Prostate gland (tissue), 2 donors: Measurements from ENCODE around the gene PCDHB6.

ENCODE experiments used
- POLR2A ChIP-seq: fragments of 450-650 bp; IDR thresholded peaks from one replicate; pipeline ENCODE4 v1.6.1; 2016; ENCODE audit warnings: antibody characterized with exemption, mild to moderate bottlenecking
- TF ChIP-seq, protein P1 (sequence below), 4 experiments: fragments of 200-600 bp in 2 of 4; fragments of 450-650 bp in 2 of 4; sonication (generic) in 2 of 4; IDR thresholded peaks; 1 replicate in 3 of 4; 2 replicates in 1 of 4; pipeline ENCODE4 v1.5.1; 2016 to 2019; ENCODE audit warnings: antibody characterized with exemption in 4 of 4, mild to moderate bottlenecking in 2 of 4, moderate library complexity in 2 of 4

- TF ChIP-seq POLR2A: no peak
- TF ChIP-seq, protein P1, sequence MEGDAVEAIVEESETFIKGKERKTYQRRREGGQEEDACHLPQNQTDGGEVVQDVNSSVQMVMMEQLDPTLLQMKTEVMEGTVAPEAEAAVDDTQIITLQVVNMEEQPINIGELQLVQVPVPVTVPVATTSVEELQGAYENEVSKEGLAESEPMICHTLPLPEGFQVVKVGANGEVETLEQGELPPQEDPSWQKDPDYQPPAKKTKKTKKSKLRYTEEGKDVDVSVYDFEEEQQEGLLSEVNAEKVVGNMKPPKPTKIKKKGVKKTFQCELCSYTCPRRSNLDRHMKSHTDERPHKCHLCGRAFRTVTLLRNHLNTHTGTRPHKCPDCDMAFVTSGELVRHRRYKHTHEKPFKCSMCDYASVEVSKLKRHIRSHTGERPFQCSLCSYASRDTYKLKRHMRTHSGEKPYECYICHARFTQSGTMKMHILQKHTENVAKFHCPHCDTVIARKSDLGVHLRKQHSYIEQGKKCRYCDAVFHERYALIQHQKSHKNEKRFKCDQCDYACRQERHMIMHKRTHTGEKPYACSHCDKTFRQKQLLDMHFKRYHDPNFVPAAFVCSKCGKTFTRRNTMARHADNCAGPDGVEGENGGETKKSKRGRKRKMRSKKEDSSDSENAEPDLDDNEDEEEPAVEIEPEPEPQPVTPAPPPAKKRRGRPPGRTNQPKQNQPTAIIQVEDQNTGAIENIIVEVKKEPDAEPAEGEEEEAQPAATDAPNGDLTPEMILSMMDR (IDR thresholded peaks at IDR 0.05): no peak
Observed at GRCh38 chr5:141121985-141122384, 27.9 kb upstream of the PCDHB6 start.
